Activated CD8-positive, alpha-beta memory T cell treated with anti-CD3 and anti-CD28 coated beads for 4 hours (primary cell): ENCODE measurements around the gene IQGAP3.
"Not testable (repeated sequence)": the region's sequence is repeated elsewhere in the genome, so short reads cannot be mapped to it uniquely, and the experiment has no call there.

Experiments used
- DNase-seq, 2 donors: peaks; one replicate each; pipeline ENCODE4 v3.0.0-alpha.2; 2020; ENCODE audit warnings: low read depth in 2 of 2

IQGAP3 gene

DNA sequence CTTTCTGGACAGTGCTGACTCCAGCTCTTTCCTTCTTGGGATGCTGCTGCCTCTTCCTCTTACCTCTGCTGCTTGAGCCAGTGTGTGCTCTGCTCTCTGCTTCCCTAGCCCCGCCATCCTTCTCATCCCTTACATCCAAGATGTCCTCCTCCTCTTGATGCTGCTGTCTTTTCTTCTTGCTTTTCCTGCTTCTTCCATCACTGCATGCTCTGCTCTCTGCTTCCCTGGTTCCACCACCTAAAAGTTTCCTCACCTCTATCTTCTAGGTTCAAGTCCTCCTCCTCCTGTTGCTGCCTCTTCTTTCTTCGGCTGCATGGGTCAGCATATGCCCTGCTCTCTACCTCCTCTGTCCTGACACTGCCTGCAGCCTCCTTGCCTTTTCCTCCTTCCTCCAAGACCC lies 22.7 kb upstream of the IQGAP3 start:
- no peak for DNase-seq

DNA sequence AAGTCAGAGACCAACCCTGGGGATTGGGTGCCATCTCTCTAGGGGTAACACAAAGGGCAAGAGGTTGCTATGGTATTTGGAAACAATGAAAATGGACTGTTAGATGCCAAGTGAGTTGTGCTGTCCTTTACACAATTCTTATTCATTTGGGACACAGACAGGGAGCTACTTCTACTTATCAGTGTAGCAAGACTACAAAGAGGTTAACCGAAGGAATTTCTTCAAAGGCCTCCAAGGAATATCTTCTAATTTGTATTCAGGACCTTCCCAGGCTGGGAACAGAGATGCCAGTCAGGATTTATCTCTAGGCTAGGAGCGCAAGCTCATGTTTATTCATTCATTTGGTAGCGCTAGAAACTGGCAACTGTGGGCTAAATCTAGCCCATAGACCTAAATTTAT lies 21.8 kb upstream of the IQGAP3 start:
- no peak for DNase-seq

DNA sequence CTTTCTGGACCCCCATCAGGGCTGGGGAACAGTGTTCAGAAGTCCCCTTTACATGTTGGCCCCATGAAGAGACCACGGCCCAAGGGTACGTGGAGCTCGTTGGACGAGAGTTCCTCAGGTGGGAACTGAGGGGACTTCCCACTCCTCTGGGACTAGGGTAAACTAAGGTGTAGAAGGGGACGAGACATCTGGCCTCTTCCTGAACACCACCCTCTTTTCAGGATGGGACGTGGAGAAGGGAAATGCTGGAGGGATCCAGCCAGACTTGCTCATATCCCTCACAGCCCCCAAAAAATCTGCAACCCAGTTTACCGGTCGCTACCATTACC lies 21.3 kb upstream of the IQGAP3 start:
- no peak for DNase-seq

- DNase-seq: no peak
Measured at GRCh38 chr1:156592910-156593660, 20.7 kb upstream of the IQGAP3 start.

DNA sequence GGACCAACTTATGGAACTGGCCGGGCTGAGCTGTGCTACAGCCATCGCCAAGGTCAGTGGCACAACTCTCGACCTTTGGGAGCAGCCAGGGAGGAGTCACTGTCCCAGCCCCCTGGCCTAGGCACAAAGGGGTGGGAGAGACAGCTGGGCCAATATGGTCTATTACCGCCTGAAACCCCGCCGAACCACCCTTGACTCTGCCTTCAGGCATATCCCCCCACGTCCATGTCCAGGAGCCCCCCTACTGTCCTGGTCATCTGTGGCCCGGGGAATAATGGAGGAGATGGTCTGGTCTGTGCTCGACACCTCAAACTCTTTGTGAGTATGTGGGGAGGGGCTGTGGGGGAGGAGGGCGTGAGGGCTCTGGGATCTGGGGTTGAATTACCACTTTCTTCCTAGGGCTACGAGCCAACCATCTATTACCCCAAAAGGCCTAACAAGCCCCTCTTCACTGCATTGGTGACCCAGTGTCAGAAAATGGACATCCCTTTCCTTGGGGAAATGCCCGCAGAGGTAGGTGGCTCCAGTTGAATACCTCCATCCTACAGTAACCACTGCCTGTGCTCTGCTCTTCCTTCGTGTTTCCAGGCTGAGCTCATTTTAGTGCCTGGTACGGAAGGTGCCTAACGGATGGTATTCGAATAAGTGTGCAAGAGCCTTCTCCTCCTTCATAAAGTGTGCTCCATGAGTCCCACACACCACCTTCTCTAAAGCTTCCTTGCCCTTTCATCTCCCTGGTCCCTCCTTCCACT lies 20.0 kb upstream of the IQGAP3 start:
- DNase-seq: no peak

- DNase-seq: peak in 1 of 2 donors; percentile 37
Measured at GRCh38 chr1:156591432-156592157, 19.2 kb upstream of the IQGAP3 start, which contains the start of gene NAXE. TSS of gene NAXE (plus strand) at chr1:156591776. CDS start at chr1:156591805, 29 bp downstream.

DNA sequence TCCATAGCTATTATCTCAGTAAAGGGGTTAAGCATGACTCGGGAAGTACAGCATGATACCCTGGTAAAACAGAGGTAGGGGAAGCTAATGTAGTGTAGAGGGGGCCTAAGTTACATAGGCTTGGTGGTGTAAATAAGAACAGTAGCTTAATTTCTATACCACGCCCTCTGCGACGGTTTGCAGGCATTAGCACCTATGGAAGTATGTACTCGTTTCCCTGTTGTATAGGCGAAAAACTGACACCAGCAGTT lies 18.7 kb upstream of the IQGAP3 start:
- DNase-seq: no peak

GRCh38 chr1:156590326-156591180 lies 18.2 kb upstream of the IQGAP3 start:
- DNase-seq: no peak

DNA sequence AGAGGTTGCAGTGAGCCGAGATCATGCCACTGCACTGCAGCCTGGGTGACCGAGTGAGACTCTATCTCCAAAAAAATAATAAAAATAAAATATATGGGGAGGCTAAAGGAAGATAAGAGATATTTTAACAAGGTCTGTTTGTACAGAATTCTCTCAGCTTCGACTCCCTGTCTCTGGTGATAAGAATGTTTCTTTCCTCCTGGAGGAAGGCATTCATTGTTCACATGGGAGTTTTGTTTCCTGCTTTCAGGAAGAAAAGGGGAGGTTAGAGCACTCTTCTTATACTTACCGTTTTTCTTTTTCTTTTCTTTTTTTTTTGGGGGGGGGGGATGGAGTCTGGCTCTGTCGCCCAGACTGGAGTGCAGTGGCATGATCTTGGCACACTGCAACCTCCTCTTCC lies 17.2 kb upstream of the IQGAP3 start:
- DNase-seq: no peak

GRCh38 chr1:156587927-156588326 lies 15.6 kb upstream of the IQGAP3 start:
- not testable (repeated sequence) for DNase-seq

- DNase-seq: no peak
Measured at GRCh38 chr1:156586892-156587477, 14.6 kb upstream of the IQGAP3 start.

GRCh38 chr1:156586323-156586722 lies 14.0 kb upstream of the IQGAP3 start:
- DNase-seq: no peak

- DNase-seq: no peak
Measured at GRCh38 chr1:156584813-156585212, 12.4 kb upstream of the IQGAP3 start.

DNA sequence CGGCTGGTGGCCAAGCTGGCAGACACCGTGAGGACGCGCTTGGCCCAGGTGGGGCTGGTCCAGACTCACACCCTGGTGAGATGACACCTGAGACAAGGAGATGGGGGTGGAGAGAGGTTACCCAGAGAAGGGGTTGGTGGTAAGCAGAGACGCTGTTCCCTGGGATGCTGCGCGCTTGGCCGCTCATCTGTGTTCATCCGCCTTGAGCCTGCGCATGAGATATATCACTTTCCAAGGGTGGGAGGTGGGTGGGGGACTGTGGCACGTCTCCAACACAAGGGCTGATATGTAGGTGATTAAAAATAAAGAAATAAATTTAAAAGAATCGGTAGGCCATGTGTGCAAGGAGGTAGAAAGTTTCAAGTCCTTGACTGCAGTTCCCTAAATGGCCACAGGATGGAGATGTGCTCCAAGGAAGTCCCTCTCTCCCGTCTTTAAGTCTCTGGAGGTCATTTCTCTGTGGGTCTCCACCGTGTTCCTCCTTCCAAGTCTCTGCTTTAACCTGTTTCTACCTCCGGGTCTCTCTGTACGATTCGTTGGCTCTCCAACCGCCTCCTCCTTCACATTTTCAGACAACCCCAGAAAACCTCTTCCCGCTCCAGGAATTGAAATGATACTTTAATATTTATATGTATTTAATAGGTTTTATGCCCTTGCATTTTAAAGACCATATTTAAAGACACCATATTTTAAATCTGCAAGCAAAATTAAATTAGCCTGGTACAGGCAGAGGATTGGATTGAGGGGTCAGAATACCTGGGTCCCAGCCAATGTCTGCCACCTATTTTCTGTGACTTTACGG lies 11.7 kb upstream of the IQGAP3 start:
- DNase-seq: peak; percentile 56 to 62

DNA sequence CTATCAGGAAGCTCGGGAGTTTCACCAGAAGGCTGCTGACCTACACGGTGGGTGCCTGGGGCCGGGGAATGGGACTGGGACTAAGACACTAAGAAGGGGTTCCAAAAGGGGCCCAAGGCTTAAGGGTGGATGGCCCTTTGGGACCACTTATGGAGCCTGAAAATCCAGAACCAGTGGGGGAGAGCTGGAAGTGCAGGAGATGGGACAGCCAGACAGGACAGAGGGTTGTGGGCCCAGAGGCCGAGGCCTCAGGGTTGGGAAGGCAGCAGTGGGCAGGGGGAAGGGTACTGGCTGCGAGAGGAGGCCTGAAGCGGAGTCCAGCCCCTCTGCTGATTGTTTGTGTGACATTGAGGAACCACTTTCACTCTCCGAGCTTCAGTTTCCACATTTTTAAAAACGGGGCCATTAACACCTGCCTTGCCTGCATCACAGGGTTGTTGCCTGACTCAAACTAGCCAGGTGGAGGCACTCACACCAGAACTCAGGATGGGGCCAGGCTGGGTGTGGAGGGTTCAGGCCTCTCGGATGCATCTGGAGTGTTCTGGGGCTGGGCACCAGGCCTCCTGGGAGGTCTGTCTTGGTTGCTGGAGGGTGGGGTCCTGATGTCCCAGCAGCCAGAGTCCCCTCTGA lies 10.1 kb upstream of the IQGAP3 start:
- no peak for DNase-seq

DNA sequence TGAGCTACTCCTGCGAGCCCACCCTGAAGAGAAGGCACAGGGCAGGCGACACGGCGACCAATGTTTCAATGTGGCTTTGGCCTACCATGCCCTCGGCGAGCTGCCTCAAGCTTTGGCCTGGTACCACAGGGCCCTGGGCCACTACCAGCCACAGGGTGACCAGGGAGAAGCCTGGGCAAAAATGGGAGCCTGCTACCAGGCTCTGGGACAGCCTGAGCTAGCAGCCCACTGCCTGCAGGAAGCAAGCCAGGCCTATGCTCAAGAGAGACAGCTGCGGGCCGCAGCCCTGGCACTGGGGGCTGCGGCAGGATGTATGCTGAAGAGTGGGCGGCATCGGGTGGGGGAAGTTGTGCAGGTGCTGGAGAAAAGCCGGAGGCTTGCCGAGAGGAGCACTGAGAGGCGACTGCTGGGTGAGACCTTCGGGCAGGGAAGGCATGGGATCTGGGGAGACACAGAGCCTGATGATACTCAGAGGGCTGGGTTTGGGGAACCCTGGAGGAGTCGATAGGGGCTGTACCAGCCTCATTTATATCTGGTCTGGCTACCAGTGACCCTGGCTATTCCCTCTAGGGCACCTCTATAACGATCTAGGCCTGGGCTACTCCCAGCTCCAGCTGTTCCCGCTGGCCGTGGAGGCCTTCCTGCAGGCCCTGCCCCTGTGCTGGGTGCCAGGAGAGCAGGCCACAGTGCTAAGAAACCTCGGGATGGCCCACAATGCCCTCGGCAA lies 9.5 kb upstream of the IQGAP3 start:
- peak in 1 of 2 donors; percentile 27 for DNase-seq

DNA sequence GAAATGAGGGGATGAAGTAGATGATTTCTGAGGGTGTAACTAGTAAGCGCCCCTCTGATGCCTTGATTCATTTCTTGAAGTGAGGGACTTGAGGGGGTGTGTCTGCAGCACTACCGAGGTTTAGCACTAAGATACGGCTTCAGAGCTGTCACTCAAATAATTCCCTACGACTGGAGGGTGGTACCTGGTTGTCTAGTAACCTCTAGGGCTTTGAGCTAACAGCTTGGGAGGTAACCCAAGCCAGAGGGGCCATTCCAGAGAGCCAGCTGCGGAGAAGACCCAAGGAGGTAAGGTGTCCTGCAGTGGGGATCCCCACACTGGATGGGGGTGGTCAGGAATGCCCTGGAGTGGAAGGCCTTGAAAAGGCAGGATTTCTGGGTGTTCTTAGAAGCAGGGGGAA lies 7.1 kb upstream of the IQGAP3 start, which contains the start of gene TTC24:
TTC24 (plus strand) TSS at position 252 of the 400 bp plus-strand sequence. CDS start 1,642 bp downstream, outside the sequence.
- DNase-seq: no peak

DNA sequence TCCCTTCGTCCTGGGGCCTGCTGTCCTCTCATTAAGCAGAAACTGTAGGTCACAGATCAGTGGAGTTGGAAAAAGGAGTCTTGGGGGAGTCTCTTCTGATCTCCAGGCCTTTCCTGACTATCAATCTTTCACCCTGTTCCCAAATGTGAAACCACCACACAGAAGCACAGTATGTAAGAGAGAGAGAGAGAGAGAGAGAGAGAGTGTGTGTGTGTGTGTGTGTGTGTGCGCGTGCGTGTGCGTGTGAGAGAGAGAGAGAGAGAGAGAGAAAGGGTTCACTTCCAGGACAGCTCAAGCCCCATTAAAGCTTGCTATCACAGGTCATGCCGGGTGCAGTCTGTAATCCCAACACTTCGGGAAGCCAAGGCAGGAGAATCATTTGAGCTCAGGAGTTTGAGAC lies 5.7 kb upstream of the IQGAP3 start:
- no peak for DNase-seq

DNA sequence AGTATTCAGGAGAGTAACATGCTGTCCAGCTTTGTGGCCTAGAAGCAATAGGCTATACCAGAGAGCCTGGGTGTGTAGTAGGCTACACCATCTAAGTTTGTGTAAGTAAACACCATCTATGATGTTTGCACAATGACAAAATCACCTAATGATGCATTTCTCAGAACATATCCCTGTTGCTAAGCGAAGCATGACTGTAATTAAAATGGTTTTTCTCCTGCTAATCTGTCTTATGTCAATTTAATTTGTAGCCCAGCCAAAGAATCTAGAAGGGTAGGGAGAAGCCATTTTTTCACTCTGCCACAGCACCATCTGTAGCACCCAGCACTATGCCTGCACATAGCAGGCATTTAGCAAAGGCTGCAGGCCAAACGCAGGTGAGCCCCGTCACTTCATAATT lies 5.2 kb upstream of the IQGAP3 start:
- no peak for DNase-seq
